Colon (tissue), 2 donors: ENCODE measurements around the gene SUSD4.

Source experiments
- FAIRE-seq: peaks from 2 replicates; lab custom pipeline; 2012; peaks lifted over from hg19 to GRCh38; lab: Jason Lieb, UNC
- donor health status: control.
- donor health status: control.

SUSD4 gene

GRCh38 chr1:223358826-223359225 lies 5.2 kb downstream of the SUSD4 start:
- FAIRE-seq = no peak

DNA sequence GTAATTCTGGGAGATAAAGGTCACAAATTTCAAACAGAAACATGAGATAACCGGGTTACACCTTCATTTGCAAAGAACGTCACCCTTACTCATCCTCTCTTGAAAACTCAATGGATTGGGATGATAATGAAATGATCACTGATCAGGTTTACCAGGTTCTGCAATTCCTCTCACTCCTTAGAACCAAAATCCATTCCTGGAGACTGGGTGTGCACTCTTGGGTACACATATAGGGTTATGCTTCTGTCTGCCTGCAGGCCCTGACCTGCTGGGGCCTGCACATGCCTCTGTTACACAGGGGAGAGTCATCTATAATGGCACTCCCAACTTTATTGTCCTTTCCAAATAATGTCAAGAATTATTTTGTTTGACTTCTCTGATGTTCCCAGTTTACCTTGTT lies 8.3 kb downstream of the SUSD4 start:
- FAIRE-seq = no peak

GRCh38 chr1:223353939-223354338 lies 10.0 kb downstream of the SUSD4 start:
- no peak for FAIRE-seq

DNA sequence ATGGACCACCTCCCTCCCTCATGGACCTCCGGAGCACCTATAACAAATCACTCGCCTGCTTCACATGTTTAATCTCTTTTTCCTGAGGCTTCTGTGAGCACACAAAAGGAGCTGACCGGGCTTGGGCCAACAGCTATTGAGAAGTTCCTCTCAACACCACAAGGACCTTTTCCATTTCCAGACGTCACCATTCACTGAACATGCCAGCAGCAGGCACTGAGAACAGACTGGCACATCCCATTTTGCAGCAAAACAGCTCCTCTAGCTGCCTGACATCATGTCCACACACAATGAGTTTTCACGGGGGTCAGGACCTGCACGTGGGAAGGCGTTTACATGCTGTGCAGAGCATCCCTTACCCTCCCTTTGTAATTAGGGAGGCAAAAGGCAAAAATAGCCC lies 11.0 kb downstream of the SUSD4 start:
- FAIRE-seq = no peak

GRCh38 chr1:223350361-223350908 lies 13.5 kb downstream of the SUSD4 start:
- no peak for FAIRE-seq

DNA sequence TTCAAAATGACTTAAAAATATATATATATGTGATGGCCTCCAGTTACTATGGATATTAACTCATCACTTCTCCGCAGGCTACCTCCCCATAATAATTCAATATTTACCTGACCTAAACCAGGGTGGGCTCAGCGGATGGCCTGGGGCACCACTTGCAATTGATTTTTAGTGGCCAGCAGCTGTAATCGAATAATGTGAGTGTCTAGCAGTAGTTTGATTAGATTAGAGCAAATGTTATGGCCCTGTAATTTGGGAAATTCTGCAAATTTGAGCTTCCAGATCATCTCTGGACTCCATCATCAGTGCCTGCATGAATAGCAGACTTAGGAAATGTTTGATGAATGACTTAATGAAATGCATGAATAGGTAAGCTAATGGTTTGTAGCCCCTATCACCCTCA lies 14.7 kb downstream of the SUSD4 start:
- no peak for FAIRE-seq

- FAIRE-seq = no peak
Observed at GRCh38 chr1:223348439-223348838, 15.5 kb downstream of the SUSD4 start.

DNA sequence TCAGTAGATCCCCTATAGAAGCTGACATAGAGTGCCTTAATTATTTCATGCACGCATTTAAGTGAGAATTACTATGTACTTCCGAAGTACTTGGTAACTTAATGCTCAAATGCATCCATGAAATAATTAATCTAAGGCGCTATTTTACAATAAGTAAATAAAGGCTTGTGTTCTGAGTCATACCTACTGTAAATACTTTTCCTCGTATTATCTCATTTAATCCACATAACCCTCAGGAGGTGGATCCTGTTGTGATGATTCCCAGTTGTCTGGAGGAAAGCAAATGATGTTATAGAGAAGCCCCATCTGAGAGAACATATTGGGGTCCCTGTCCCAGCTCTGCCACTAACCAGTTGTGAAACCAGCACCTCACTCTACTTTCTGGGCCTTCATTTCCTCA lies 16.4 kb downstream of the SUSD4 start:
- FAIRE-seq = no peak

DNA sequence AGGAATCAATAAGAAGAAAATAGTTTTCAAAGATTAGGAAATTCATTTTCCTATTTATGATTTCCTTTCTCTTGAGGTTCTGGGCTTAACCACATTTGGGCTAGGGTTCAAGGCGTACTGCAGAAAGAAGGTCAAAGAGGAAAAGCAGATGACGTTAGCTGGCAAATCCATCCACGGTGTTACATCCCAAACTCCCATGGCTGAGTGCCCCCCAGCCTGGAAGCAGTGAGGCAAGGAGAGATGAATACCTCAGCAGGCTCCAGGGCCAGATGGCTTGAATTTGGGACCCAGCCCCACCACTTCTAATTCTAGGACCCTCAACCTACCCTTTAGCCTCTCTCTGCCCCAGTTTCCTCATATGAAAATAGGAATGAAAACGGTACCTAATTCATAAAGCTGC lies 17.7 kb downstream of the SUSD4 start:
- no peak for FAIRE-seq

DNA sequence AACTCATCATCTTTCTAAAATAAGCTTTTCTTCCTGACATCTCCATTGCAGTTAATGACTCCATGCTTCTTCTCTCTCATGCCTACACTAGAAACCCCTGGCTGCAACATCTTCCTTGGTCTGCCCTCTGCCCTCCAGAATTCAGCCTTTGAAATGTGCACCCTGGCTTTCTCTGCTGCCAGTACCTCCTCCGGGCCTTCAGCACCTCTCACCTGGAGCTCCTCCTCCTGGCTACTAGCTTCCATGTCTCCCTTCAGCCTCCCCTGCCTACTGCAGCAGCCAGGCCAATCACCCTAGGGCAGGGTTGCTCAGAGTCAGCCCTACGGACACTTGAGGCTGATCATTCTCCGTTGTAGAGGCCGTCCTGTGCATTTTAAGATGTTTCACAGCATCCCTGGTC lies 18.3 kb downstream of the SUSD4 start:
- FAIRE-seq = no peak

DNA sequence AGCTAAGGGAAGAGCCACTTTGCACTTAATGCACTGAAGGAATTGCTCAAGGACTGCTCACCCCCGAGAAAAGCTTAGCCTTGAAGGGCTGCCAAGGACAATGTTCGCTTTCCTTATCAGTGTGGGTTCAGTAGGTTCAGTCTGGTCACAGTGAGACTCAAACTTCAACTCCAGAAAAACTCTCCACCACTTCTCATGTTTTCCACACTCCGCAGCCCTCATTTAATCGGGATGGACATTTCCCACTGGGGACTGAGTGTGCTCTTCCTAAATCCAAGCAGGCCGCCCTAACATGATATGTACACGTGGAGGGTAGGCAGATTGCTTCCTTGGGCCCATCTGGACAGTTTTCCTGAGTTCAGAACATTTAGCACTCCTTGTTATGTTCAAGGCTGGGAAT lies 19.5 kb downstream of the SUSD4 start:
- FAIRE-seq = no peak

GRCh38 chr1:223343692-223344091 lies 20.3 kb downstream of the SUSD4 start:
- no peak for FAIRE-seq

DNA sequence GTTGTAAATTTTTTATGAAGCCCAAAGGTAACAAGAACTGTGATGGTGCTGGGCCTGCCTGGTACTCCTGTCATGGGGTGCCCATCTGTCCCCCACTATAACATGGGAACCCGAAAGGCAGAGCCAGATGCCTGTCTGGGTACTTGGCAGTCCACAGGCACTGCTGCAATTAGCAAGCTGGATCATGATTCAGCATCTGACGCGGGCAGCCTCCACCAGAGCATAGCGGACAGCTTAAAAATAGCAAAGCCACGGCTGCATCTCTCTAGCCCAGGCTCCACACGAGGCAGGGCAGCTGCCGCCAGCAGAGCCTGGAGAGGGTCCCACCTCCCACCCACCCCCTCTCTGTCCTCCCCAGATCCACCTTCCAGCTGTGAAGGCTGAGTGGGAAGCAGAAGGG lies 22.9 kb downstream of the SUSD4 start:
- FAIRE-seq = no peak

GRCh38 chr1:223340637-223341036 lies 23.3 kb downstream of the SUSD4 start:
- FAIRE-seq = no peak

- FAIRE-seq = no peak
Observed at GRCh38 chr1:223339861-223340260, 24.1 kb downstream of the SUSD4 start.

DNA sequence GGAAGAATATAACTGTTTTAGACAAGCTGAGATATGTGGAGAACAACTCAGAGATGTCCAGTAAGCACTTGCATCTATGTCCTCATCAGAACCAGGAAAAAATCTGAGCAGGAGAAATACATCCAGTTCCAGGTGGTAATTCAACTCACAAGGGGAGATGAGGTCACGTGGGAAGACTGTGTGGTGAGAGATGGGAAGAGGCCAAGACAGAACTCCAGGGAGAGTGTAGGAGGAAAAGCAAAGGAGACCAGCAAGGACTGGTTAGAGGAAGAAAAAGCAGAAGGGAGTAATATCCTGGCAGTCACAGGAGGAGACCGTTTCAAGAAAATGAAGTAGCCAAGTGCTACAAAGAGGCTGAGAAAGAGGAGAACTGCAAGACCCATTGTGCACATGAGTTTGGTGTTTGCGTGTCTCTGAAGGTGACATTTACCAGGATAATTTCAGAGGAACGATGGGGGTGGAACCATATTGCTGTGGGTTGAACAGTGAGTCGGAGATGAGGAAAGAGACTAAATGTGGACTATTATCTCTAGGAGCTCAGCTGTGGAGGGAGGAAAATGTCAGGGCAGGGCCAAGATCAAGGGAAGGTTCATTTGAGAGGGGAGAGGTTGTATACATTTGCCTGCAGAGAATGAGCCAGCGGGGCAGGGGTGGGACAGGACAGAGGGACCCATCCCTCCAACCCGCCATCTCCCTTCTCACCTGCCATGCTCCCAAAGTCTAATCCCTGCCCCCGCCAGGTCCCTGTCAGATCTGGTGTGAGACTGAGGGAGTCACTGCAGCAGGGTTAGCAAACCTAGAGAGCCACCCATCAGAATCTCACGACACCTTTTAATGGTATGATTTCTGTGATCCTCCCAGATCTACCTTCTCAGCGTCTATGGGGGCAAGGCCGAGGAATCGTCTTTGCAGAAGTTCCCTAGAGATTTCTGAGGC lies 24.9 kb downstream of the SUSD4 start:
- no peak for FAIRE-seq

DNA sequence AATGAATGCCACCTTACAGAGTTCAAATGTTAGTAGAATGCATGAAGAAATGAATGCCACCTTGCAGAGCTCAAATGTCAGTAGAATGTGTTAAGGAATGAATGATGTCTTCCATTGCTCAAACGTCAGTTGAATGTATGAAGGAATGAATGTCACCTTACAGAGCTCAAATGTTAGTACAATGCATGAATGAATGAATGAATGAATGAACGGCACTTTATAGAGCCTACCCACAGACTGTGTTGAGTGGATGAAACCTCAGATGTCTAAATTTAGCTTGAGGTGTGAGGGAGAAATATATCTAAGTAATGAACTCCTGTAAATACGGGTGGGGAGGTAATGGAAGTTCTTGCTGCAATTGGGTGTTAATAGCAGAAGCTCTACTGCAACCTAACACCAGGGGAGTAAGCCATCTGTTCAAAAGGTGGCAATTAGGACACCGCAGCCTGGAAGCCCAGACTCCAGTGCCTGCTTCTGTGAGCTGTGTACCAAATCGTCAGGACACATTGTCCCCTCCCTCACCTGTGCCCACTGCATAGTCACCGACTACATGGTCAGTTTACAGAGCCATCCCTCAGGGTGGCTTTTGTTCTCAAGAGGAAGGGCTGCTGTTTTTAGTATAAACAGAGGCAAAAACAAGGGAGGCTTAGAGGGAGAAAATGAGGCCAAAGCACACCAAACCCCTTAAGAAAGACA lies 26.7 kb downstream of the SUSD4 start:
- FAIRE-seq = no peak

- no peak for FAIRE-seq
Observed at GRCh38 chr1:223334156-223334555, 29.8 kb downstream of the SUSD4 start.

DNA sequence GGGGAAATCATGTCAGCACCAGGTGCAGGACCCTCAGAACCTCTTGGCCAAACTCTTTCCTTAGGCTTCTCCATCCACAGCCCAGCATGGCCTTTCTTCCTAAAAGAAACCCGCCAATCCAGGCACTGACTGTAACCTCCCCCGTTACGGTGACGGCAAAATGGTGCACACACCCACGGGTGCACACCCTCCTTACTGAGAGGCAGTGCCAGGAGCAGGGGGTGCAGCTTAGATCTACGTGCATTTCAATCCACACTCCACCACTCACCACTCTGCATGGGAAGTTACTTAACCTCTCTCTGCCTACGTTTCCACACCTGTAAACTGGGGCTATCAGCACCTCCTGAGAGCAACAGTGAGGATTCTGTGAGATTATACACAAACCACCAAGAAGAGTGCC lies 31.0 kb downstream of the SUSD4 start:
- no peak for FAIRE-seq

DNA sequence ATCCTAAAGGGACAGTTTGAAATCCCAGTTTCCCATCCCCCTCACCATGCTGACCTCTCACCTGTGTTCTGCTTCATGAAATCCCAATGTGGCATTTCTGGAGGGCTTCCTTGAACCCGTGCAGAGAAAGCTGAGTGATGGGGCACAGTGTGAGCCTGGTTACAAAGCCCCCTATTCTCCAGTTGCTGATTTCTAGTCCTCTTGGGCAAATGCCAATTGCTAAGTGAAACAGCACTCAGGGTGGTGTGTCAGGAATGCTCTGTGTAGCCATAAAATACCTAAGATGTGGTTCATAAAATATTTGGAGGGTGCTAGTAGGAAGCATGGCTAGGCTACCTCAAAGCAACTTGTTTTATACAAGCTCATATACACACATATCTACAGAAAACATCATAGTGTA lies 32.0 kb downstream of the SUSD4 start:
- no peak for FAIRE-seq

DNA sequence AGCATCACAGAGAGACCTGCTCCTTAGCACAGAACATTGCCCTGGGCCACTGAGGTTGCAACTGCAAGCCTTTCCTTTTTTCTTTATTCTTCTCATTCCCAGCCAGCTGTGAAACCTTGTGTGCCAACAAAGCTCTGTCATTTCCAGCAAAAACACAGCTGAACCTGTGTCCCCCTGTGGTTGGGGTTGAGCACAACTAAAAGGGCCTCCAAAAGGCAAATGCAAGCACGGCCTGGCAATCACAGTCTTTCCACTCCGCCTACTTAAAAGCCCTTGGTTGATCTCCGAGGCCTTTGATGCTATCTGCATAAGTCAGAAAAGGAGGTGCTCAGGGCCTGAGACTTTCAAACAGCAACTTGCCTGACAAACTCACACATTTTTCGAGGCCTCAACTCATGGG lies 32.7 kb downstream of the SUSD4 start:
- FAIRE-seq = no peak

DNA sequence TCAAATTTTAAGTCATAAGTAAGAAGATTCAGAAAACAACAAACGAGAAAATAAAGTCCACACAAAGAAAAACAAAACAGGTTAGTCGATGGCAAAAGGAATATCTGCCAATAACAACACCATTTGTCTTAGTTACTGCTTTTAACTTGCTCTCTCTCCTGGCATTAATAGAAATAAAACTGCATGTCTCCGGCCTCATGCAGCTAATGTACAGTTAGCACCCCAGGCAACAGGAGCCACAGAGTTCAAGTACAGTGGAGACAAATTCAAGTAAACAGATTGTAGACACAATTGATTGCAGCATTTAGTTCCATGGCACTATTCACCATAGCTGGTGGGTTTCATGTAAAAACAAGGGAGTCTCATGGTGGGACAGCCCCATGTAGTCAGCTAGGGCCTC lies 33.5 kb downstream of the SUSD4 start:
- no peak for FAIRE-seq

GRCh38 chr1:223329664-223330415 lies 34.1 kb downstream of the SUSD4 start:
- FAIRE-seq = no peak
